ENCODE measurements around the gene HNRNPM.

The HNRNPM gene

GRCh38 chr19:8525401-8525684, 80.6 kb downstream of the HNRNPM start:
- no peak overlapping the region for H3K4me3 Mint-ChIP-seq
- no peaks in the 10 kb centered on the region for H3K9me3 Mint-ChIP-seq
- peak; percentile 26 to 39 (median 27) for TF ChIP-seq CTCF (IDR thresholded peaks at IDR 0.05; ENCODE audit: unreplicated experiment in 3 of 3)
- H3K27ac Mint-ChIP-seq: no peak overlapping the region
- H3K4me1 Mint-ChIP-seq: peaks cover 11% of the 10 kb centered on the region
- no peaks in the 10 kb centered on the region for H3K27me3 Mint-ChIP-seq (ENCODE audit: low read depth)
- H3K36me3 Mint-ChIP-seq (ENCODE audit: low read depth): peaks cover 15% of the 10 kb centered on the region

GRCh38 chr19:8526345-8527091, 81.7 kb downstream of the HNRNPM start:
- Mint-ChIP-seq H3K27ac (peak overlapping the region in 1 of 3 experiments; percentile 25), H3K4me1 (peaks cover 11% of the 10 kb centered on the region), H3K9me3 (no peaks in the 10 kb centered on the region), H3K27me3 (ENCODE audit: low read depth) (no peaks in the 10 kb centered on the region), H3K36me3 (ENCODE audit: low read depth) (peaks cover 15% of the 10 kb centered on the region), H3K4me3 (no peak overlapping the region)
- TF ChIP-seq CTCF (IDR thresholded peaks at IDR 0.05; ENCODE audit: unreplicated experiment in 3 of 3): no peak

- TF ChIP-seq CTCF (IDR thresholded peaks at IDR 0.05; ENCODE audit: unreplicated experiment in 3 of 3): no peak
- Mint-ChIP-seq H3K4me1 (peaks cover 11% of the 10 kb centered on the region), H3K27me3 (ENCODE audit: low read depth) (peaks cover 3% of the 10 kb centered on the region), H3K27ac (no peak overlapping the region), H3K4me3 (peak overlapping the region; percentile 53 to 70 (median 54)), H3K9me3 (no peaks in the 10 kb centered on the region), H3K36me3 (ENCODE audit: low read depth) (peaks cover 15% of the 10 kb centered on the region)
Observed at GRCh38 chr19:8528500-8528899, 83.7 kb downstream of the HNRNPM start.

- Mint-ChIP-seq H3K4me3 (peak overlapping the region; percentile 26 to 70 (median 33)), H3K9me3 (no peaks in the 10 kb centered on the region), H3K4me1 (peaks cover 11% of the 10 kb centered on the region), H3K27me3 (ENCODE audit: low read depth) (peaks cover 3% of the 10 kb centered on the region), H3K27ac (no peak overlapping the region), H3K36me3 (ENCODE audit: low read depth) (peaks cover 15% of the 10 kb centered on the region)
- no peak for TF ChIP-seq CTCF (IDR thresholded peaks at IDR 0.05; ENCODE audit: unreplicated experiment in 3 of 3)
Observed at GRCh38 chr19:8529369-8530006, 84.7 kb downstream of the HNRNPM start.

GRCh38 chr19:8530061-8530679, 85.4 kb downstream of the HNRNPM start:
- Mint-ChIP-seq H3K36me3 (ENCODE audit: low read depth) (peaks cover 15% of the 10 kb centered on the region), H3K4me3 (peak overlapping the region in 2 of 3 experiments; percentile 28 to 70), H3K4me1 (peaks cover 11% of the 10 kb centered on the region), H3K27me3 (ENCODE audit: low read depth) (peaks cover 3% of the 10 kb centered on the region), H3K27ac (no peak overlapping the region), H3K9me3 (no peaks in the 10 kb centered on the region)
- TF ChIP-seq CTCF (IDR thresholded peaks at IDR 0.05; ENCODE audit: unreplicated experiment in 3 of 3): no peak

Data from nephron (organoid).